K562 (cell line): ENCODE results near the gene SHISAL1. TPM values are rescaled to one million over a fixed set of nuclear protein-coding genes. Genes with fewer than 3 reads are reported as not detected.

Source experiments
- ATAC-seq: fragments of 200-7000 bp; cut with Tn5 transposase; 3 replicates; pipeline ENCODE4 v1.9.1; 2020; ENCODE audit warnings: moderate library complexity
- BruUV-seq: library from RNA; stranded (reverse); fragments of 400-500 nt; replicated peaks from 2 replicates; lab custom pipeline; 2021; lab: Mats Ljungman, UMichigan
- CTCF ChIA-PET: fragments of 300-600 bp; formaldehyde crosslinking; extraction: SDS; loops from one replicate; lab custom pipeline; 2021; ENCODE audit warnings: low intra/inter-chr PET ratio; lab: Yijun Ruan, JAX
- POLR2A ChIA-PET: fragments of 300-600, 350-650 bp; sonication (Branson Sonifier 250); formaldehyde crosslinking; extraction: SDS; loops from one replicate; lab custom pipeline; 2021; ENCODE audit warnings: antibody characterized with exemption, inconsistent platforms; lab: Yijun Ruan, JAX
- DNase-seq, 4 experiments: peaks; one replicate each; pipeline versions ENCODE4 v3.0.0 to v3.0.0-alpha.2; 2011 to 2018; ENCODE audit warnings: low spot score in 3 of 4, mixed read lengths in 3 of 4; ENCODE audit errors: extremely low read depth in 1 of 4
- FAIRE-seq: peaks from 2 replicates; lab custom pipeline; 2011; peaks lifted over from hg19 to GRCh38; lab: Jason Lieb, UNC
- H2AFZ ChIP-seq: 2 replicates; pipeline ENCODE4 v1.6.0; 2011; ENCODE audit warnings: low read depth, low read length, control low read depth, inconsistent platforms
- H3K27ac ChIP-seq: fragments of 200-600 bp; 3 replicates; pipeline ENCODE4 v1.8.0; 2011; ENCODE audit warnings: low read depth, mild to moderate bottlenecking, control low read depth, inconsistent platforms, low read length, moderate library complexity, mixed read lengths; ENCODE audit errors: extremely low read depth
- H3K27me3 ChIP-seq, 2 experiments: fragments of 300-600 bp in 1 of 2; 2 replicates in 1 of 2; 3 replicates in 1 of 2; pipeline versions ENCODE4 v1.6.0 to v1.8.0; 2011; ENCODE audit warnings: inconsistent platforms in 2 of 2, low read length in 2 of 2, mild to moderate bottlenecking in 1 of 2, mixed read lengths in 1 of 2, moderate library complexity in 1 of 2; ENCODE audit not compliant: control insufficient read depth in 2 of 2, insufficient read depth in 2 of 2
- H3K36me3 ChIP-seq: fragments of 300-600 bp; 3 replicates; pipeline ENCODE4 v1.8.0; 2011; ENCODE audit warnings: mild to moderate bottlenecking, low read length, inconsistent platforms; ENCODE audit not compliant: control insufficient read depth, insufficient read depth
- H3K4me1 ChIP-seq, 2 experiments: fragments of 200-600 bp in 1 of 2; replicated peaks in 1 of 2; 2 replicates in 1 of 2; 3 replicates in 1 of 2; pipeline versions ENCODE4 v1.5.1 to v1.8.0; 2011; ENCODE audit warnings: inconsistent platforms in 2 of 2, low read length in 2 of 2, mild to moderate bottlenecking in 1 of 2, mixed read lengths in 1 of 2, moderate library complexity in 1 of 2; ENCODE audit not compliant: control insufficient read depth in 2 of 2, insufficient read depth in 2 of 2
- H3K4me2 ChIP-seq: 2 replicates; pipeline ENCODE4 v1.6.1; 2011; ENCODE audit warnings: low read length, control low read depth, inconsistent platforms, mixed read lengths; ENCODE audit not compliant: insufficient read depth
- H3K4me3 ChIP-seq: fragments of 200-600 bp; sonication (generic), shearing (Covaris generic); 2 replicates; pipeline ENCODE4 v1.5.1; 2016; ENCODE audit warnings: control low read depth, inconsistent platforms
- H3K79me2 ChIP-seq: fragments of 200-600 bp; 3 replicates; pipeline ENCODE4 v1.8.0; 2011; ENCODE audit warnings: low read length, inconsistent platforms; ENCODE audit not compliant: control insufficient read depth, insufficient read depth
- H3K9ac ChIP-seq, 2 experiments: 2 replicates each; pipeline versions ENCODE4 v1.6.0 to v1.6.1; 2011; ENCODE audit warnings: low read depth in 2 of 2, low read length in 2 of 2, control low read depth in 1 of 2, inconsistent platforms in 1 of 2, mild to moderate bottlenecking in 1 of 2, mixed read lengths in 1 of 2; ENCODE audit not compliant: insufficient read depth in 1 of 2
- H3K9me1 ChIP-seq: one replicate; pipeline ENCODE4 v1.6.0; 2011; ENCODE audit warnings: inconsistent platforms, mild to moderate bottlenecking, low read length, moderate library complexity; ENCODE audit not compliant: control insufficient read depth, insufficient read depth
- H3K9me3 ChIP-seq: replicated peaks from 2 replicates; pipeline ENCODE4 v1.5.1; 2011; ENCODE audit warnings: low read depth, low read length, inconsistent platforms; ENCODE audit not compliant: control insufficient read depth, insufficient read depth
- H4K20me1 ChIP-seq: replicated peaks from 2 replicates; pipeline ENCODE4 v1.6.1; 2011; ENCODE audit warnings: low read length, inconsistent platforms, mixed read lengths; ENCODE audit not compliant: control insufficient read depth, insufficient read depth
- BRD4 ChIP-seq: fragments of 200-600 bp; sonication (generic); IDR thresholded peaks from 2 replicates; pipeline ENCODE4 v1.6.1; 2017; ENCODE audit warnings: inconsistent platforms
- ELF1 ChIP-seq: fragments of 200-800 bp; sonication (Bioruptor generic); IDR thresholded peaks from 2 replicates; pipeline ENCODE4 v1.6.1; 2016; ENCODE audit warnings: missing genetic modification characterization, missing compliant biosample characterization
- HDAC2 ChIP-seq: fragments of 450-650 bp; IDR thresholded peaks from 2 replicates; pipeline ENCODE4 v1.6.1; 2016; ENCODE audit warnings: mild to moderate bottlenecking
- MTA2 ChIP-seq: fragments of 450-650 bp; IDR thresholded peaks from 2 replicates; pipeline ENCODE4 v1.6.1; 2016; ENCODE audit warnings: low read depth
- PHTF2 ChIP-seq: fragments of 250-450 bp; sonication (Bioruptor Pico); IDR thresholded peaks from 2 replicates; pipeline ENCODE4 v1.5.0; 2021; ENCODE audit warnings: mild to moderate bottlenecking
- STAG1 ChIP-seq: sonication (generic); formaldehyde crosslinking; IDR thresholded peaks from 2 replicates; pipeline ENCODE4 v1.5.0; 2020; ENCODE audit warnings: missing genetic modification reagents, borderline replicate concordance
- U2AF1 ChIP-seq: fragments of 200-400 bp; formaldehyde crosslinking; optimal IDR thresholded peaks from 2 replicates; pipeline ENCODE3; 2017; ENCODE audit warnings: mild to moderate bottlenecking, low read depth, low read length, moderate library complexity
- ZNF121 ChIP-seq: sonication (generic); formaldehyde crosslinking; conservative IDR thresholded peaks from 2 replicates; pipeline ENCODE4 v1.8.0; 2022; ENCODE audit warnings: missing genetic modification reagents
- ZNF766 ChIP-seq: fragments of 200-800 bp; sonication (Bioruptor generic); conservative IDR thresholded peaks from 2 replicates; pipeline ENCODE4 v1.6.1; 2016; ENCODE audit warnings: missing genetic modification characterization, missing compliant biosample characterization
- ZNF77 ChIP-seq: fragments of 250-450 bp; sonication (Bioruptor Pico); IDR thresholded peaks from 2 replicates; pipeline ENCODE4 v1.5.0; 2020
- ZNF79 ChIP-seq: fragments of 250-450 bp; sonication (Bioruptor Pico); IDR thresholded peaks from 2 replicates; pipeline ENCODE4 v1.4.0; 2020; ENCODE audit warnings: low read depth, mild to moderate bottlenecking, moderate library complexity
- ZSCAN29 ChIP-seq: fragments of 450-650 bp; IDR thresholded peaks from 2 replicates; pipeline ENCODE4 v1.6.1; 2017
- WGBS: fragments of 100-300 bp; shearing (Covaris generic); methylation state at CpG from one replicate; pipeline ENCODE4 v1.1.6; 2016; ENCODE audit warnings: low coverage, mixed read lengths; ENCODE audit not compliant: insufficient coverage; ENCODE audit errors: missing lambda C conversion rate; 5-methylcytosine and 5-hydroxymethylcytosine counted together
- in situ Hi-C: fragments of 300-500 bp; cut with MboI; formaldehyde crosslinking; loops from 4 replicates; pipeline ENCODE4 v1.15.0; 2018; ENCODE audit warnings: inconsistent platforms, mixed read lengths
- intact Hi-C: fragments of 100-400 bp; cut with micrococcal nuclease; formaldehyde crosslinking; loops from 2 replicates; pipeline ENCODE4 v1.14.2; 2022
- polyA plus RNA-seq, 8 experiments: library from polyadenylated mRNA; depleted of rRNA in 4 of 8; stranded (reverse) in 5 of 8; unstranded in 3 of 8; fragments of >200 nt; fragmentation: Nextera tagmentation in 2 of 8; fragmentation: Illumina TruSeq in 1 of 8; extraction: Ambion mirVana in 2 of 8; extraction: Trizol in 1 of 8; gene quantifications; 2 replicates each; pipeline versions ENCODE4 v1.2.1 to v1.2.3, GENCODE V29; 2011 to 2014; ENCODE audit warnings: inconsistent platforms in 1 of 8, missing spikeins in 1 of 8
- total RNA-seq, 7 experiments: library from RNA; depleted of rRNA in 6 of 7; stranded (reverse); fragments of >200 nt in 6 of 7; fragmentation: Illumina TruSeq in 2 of 7; extraction: Trizol in 2 of 7; gene quantifications; 2 replicates each; pipeline versions ENCODE4 v1.2.1 to v1.2.3, GENCODE V29; 2011 to 2021; ENCODE audit warnings: low replicate concordance in 1 of 7
- TF ChIP-seq, protein P1 (sequence below): fragments of 450-650 bp; IDR thresholded peaks from 2 replicates; pipeline ENCODE4 v1.6.1; 2016; ENCODE audit warnings: borderline replicate concordance
- TF ChIP-seq, protein P2 (sequence below): sonication (generic); formaldehyde crosslinking; IDR thresholded peaks from 2 replicates; pipeline ENCODE4 v1.8.1; 2022; ENCODE audit warnings: missing genetic modification reagents
- TF ChIP-seq, protein P3 (sequence below): fragments of 250-450 bp; sonication (Bioruptor Pico); IDR thresholded peaks from 2 replicates; pipeline ENCODE4 v1.9.0; 2021; ENCODE audit warnings: mild to moderate bottlenecking

Gene SHISAL1
- total and polyA plus RNA-seq, 9 of the 15 experiments (the other 6 are each of a cell fraction or from before 2014, with no cell fraction given), result not detected

DNA sequence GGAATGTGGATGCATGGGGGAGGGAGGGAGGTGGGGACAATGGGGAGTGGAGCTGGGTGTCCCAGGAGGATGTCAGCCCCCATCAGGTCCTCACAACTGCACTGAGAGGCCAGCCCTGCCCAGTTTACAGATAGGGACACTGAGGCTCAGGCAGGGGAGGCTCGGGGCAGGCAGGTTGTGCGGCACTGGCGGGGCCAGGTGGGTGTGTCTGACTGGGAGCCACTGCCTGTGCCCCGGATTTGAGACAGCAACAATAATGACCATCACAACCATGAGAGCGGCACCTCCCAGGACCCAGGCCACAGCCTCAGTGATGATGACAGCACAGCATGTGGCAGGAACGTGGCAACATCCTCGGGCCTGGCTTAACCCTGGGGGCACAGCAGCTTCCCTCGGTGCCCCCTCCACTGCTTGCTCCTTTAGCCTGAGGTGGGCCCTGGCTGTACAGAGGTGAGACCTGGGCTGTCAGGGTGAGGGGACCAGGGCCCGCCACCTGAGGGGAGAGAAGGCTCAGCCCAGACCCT, 32.0 kb downstream of the SHISAL1 start (continued):
- TF ChIP-seq, protein P1, sequence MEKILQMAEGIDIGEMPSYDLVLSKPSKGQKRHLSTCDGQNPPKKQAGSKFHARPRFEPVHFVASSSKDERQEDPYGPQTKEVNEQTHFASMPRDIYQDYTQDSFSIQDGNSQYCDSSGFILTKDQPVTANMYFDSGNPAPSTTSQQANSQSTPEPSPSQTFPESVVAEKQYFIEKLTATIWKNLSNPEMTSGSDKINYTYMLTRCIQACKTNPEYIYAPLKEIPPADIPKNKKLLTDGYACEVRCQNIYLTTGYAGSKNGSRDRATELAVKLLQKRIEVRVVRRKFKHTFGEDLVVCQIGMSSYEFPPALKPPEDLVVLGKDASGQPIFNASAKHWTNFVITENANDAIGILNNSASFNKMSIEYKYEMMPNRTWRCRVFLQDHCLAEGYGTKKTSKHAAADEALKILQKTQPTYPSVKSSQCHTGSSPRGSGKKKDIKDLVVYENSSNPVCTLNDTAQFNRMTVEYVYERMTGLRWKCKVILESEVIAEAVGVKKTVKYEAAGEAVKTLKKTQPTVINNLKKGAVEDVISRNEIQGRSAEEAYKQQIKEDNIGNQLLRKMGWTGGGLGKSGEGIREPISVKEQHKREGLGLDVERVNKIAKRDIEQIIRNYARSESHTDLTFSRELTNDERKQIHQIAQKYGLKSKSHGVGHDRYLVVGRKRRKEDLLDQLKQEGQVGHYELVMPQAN, result no peak
- TF ChIP-seq PHTF2 (CRISPR knock-in tag) (no peak), ZNF121 (no peak)

DNA sequence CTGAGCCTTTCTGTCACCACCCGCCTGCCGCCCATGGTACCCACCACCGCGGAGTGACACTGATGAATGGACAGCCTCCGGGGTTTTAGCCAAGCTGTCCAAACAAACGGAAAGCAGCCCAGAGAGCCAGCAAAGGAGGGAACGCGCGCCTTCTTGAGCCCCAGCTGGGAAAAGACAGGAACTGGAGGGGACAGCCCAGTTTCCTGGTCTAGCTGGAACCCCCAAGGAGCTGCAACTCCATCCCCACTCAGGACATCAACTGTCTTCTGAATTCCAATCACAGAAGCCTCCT, 33.7 kb downstream of the SHISAL1 start:
- intact Hi-C loops (no loop called here), in situ Hi-C loops (no loop called here)
- Histone ChIP-seq H3K9me3 (no peaks in the 10 kb centered on the region), H3K9me1 (no peaks in the 10 kb centered on the region), H2AFZ (no peak overlapping the region), H4K20me1 (0 out of 2 replicates have a peak, but pooled peaks cover 6% of the 10 kb centered on the region), H3K4me3 (no peak overlapping the region), H3K27ac (no peak overlapping the region), H3K27me3 (peaks cover 15 to 63% of the 10 kb centered on the region in 2 experiments; a peak in 4 of 5 replicates), H3K9ac (no peak overlapping the region), H3K79me2 (no peaks in the 10 kb centered on the region), H3K36me3 (no peaks in the 10 kb centered on the region), H3K4me2 (no peak overlapping the region), H3K4me1 (no peaks in the 10 kb centered on the region)
- BruUV-seq, result no TSS peak
- TF ChIP-seq, protein P2, sequence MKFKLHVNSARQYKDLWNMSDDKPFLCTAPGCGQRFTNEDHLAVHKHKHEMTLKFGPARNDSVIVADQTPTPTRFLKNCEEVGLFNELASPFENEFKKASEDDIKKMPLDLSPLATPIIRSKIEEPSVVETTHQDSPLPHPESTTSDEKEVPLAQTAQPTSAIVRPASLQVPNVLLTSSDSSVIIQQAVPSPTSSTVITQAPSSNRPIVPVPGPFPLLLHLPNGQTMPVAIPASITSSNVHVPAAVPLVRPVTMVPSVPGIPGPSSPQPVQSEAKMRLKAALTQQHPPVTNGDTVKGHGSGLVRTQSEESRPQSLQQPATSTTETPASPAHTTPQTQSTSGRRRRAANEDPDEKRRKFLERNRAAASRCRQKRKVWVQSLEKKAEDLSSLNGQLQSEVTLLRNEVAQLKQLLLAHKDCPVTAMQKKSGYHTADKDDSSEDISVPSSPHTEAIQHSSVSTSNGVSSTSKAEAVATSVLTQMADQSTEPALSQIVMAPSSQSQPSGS (CRISPR knock-in tag), result no peak
- TF ChIP-seq ZNF766 (CRISPR knock-in tag) (no peak), ZNF77 (CRISPR knock-in tag) (no peak), BRD4 (no peak), ELF1 (tag) (no peak), MTA2 (no peak), STAG1 (no peak), HDAC2 (no peak), U2AF1 (no peak), ZSCAN29 (no peak), ZNF79 (CRISPR knock-in tag) (no peak)
- TF ChIP-seq, protein P3, sequence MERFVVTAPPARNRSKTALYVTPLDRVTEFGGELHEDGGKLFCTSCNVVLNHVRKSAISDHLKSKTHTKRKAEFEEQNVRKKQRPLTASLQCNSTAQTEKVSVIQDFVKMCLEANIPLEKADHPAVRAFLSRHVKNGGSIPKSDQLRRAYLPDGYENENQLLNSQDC (CRISPR knock-in tag), result no peak
- WGBS, result 3% methylated on average over 5 of the region's 9 CpGs
- FAIRE-seq (no peak), ATAC-seq (no peak), DNase-seq (no peak)
- ChIA-PET CTCF (no interaction called here), POLR2A (interaction anchor here (1.1 kb wide), 1 partner anchor 11 kb away, joined by 4 read pairs; no protein-coding TSS in a partner anchor)
